ENCODE measurements around the gene TMTC2.

- TF ChIP-seq GATA3 (IDR thresholded peaks at IDR 0.05; ENCODE audit: low read depth, low read length), result no peak
- TF ChIP-seq GATA2 (IDR thresholded peaks at IDR 0.05; ENCODE audit: low read depth, low read length), result peak; percentile 22; the same call in 1 of the 2 replicates
Observed at GRCh38 chr12:82841487-82841904, 154.8 kb downstream of the TMTC2 start.
